PFSK-1 (cell line): ENCODE results near the gene ETS2.

Experiments
- FOXP2 ChIP-seq: optimal IDR thresholded peaks from 2 replicates; pipeline ENCODE3; 2011; ENCODE audit warnings: borderline replicate concordance, control low read depth, inconsistent platforms; ENCODE audit not compliant: insufficient read depth; ENCODE audit errors: extremely low read length, extremely low read depth
- POLR2AphosphoS5 ChIP-seq: IDR thresholded peaks from 2 replicates; pipeline ENCODE4 v1.6.1; 2012; ENCODE audit warnings: low read depth, mild to moderate bottlenecking, control low read depth, low read length, moderate library complexity
- REST ChIP-seq, 2 experiments: IDR thresholded peaks; 2 replicates each; pipeline versions ENCODE4 v1.6.1 to v1.8.0; 2011 to 2012; ENCODE audit warnings: low read depth in 2 of 2, low read length in 2 of 2, control low read depth in 1 of 2, inconsistent platforms in 1 of 2, mild to moderate bottlenecking in 1 of 2, moderate library complexity in 1 of 2; ENCODE audit not compliant: insufficient read depth in 1 of 2
- SIN3A ChIP-seq: IDR thresholded peaks from 2 replicates; pipeline ENCODE4 v1.6.1; 2012; ENCODE audit warnings: mild to moderate bottlenecking, low read length, moderate library complexity, borderline replicate concordance; ENCODE audit not compliant: insufficient read depth
- TAF1 ChIP-seq: IDR thresholded peaks from 2 replicates; pipeline ENCODE4 v1.6.1; 2012; ENCODE audit warnings: low read length, control low read depth, borderline replicate concordance; ENCODE audit not compliant: insufficient read depth

Gene ETS2

GRCh38 chr21:38802050-38803026 is 3.4 kb upstream of the ETS2 start:
- no peak for TF ChIP-seq FOXP2

GRCh38 chr21:38803075-38803660 is 2.6 kb upstream of the ETS2 start:
- TF ChIP-seq POLR2AphosphoS5, result no peak
- TF ChIP-seq TAF1, result no peak
- TF ChIP-seq REST (IDR thresholded peaks at IDR 0.05; ENCODE audit: insufficient read depth in 1 of 2, low read depth in 2 of 2, low read length in 2 of 2), result no peak
- no peak for TF ChIP-seq FOXP2
- no peak for TF ChIP-seq SIN3A

- TF ChIP-seq TAF1 (no peak), REST (IDR thresholded peaks at IDR 0.05; ENCODE audit: insufficient read depth in 1 of 2, low read depth in 2 of 2, low read length in 2 of 2) (no peak), SIN3A (no peak), FOXP2 (no peak)
Observed at GRCh38 chr21:38804030-38804788, 1.5 kb upstream of the ETS2 start.

GRCh38 chr21:38804789-38805327 is 871 bp upstream of the ETS2 start:
- TF ChIP-seq REST (IDR thresholded peaks at IDR 0.05; ENCODE audit: insufficient read depth in 1 of 2, low read depth in 2 of 2, low read length in 2 of 2) (no peak), TAF1 (no peak), FOXP2 (no peak), POLR2AphosphoS5 (no peak), SIN3A (no peak)
